ENCODE data around the gene DNASE1L3.

Gene DNASE1L3

DNA sequence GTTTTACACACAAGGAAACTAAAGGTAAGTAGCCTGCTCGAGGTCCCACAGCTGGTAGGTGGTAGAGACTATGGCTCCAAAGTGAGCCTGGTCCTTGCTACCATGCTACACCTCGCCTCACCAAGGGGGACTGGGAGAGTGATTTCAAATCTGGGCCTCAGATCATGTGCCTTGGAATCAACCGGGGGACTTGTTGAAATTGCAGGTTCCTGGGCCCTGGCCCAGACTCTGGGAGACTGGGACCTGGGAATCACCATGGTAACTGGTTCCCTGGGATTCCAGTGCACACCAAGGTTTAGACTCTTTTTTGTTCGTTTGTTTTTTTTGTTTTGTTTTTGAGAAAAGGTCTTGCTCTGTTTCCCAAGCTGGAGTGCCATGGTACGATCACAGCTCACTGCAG is 21.1 kb downstream of the DNASE1L3 start:
- H3K27ac ChIP-seq (ENCODE audit: low read depth in 2 of 2, low read length in 2 of 2) = no peak overlapping the region
- no peaks in the 10 kb centered on the region for H3K36me3 ChIP-seq (ENCODE audit: control insufficient read depth in 2 of 2, insufficient read depth in 2 of 2, low read length in 2 of 2)
- no peaks in the 10 kb centered on the region for H3K9me3 ChIP-seq (ENCODE audit: control insufficient read depth in 2 of 2, low read length in 2 of 2)
- H3K9ac ChIP-seq (ENCODE audit: low read depth in 1 of 2, low read length in 2 of 2) = no peak overlapping the region
- peaks cover 0 to 2% of the 10 kb centered on the region in 2 donors for H3K4me1 ChIP-seq (ENCODE audit: control insufficient read depth in 2 of 2, insufficient read depth in 2 of 2, low read length in 2 of 2)
- H3K4me3 ChIP-seq (ENCODE audit: low read length in 2 of 2) = no peak overlapping the region
- H3K27me3 ChIP-seq (ENCODE audit: control insufficient read depth in 2 of 2, insufficient read depth in 2 of 2, low read length in 2 of 2) = no peaks in the 10 kb centered on the region

DNA sequence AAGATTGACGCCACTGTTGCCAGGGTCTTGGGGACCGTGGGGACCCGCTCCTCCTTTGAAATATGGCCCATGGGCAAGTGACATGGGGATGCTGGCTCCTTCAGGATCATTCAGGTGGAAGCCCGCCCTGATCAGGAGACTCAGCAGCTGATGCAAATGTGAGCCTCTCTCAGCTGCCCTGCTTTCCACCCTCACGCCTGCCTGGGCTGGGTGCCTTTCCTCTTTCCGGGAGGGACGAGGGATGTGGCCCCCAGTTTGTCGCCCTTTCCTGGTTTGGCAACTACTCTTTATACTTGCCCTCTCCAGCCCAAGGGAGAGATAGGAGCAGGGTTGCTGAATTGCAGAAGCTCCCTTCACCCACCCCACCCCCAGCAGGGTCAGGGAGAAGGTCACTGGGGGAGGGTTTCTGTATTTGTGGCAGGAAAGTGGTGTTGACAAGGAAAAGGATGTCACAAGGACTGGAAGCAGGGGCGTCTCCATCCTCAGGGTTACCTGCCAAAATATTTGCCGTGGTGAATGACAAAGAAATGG is 21.8 kb downstream of the DNASE1L3 start:
- Histone ChIP-seq H3K9me3 (ENCODE audit: control insufficient read depth in 2 of 2, low read length in 2 of 2) (no peaks in the 10 kb centered on the region), H3K4me1 (ENCODE audit: control insufficient read depth in 2 of 2, insufficient read depth in 2 of 2, low read length in 2 of 2) (peaks cover 0 to 2% of the 10 kb centered on the region in 2 donors), H3K36me3 (ENCODE audit: control insufficient read depth in 2 of 2, insufficient read depth in 2 of 2, low read length in 2 of 2) (no peaks in the 10 kb centered on the region), H3K27me3 (ENCODE audit: control insufficient read depth in 2 of 2, insufficient read depth in 2 of 2, low read length in 2 of 2) (no peaks in the 10 kb centered on the region), H3K9ac (ENCODE audit: low read depth in 1 of 2, low read length in 2 of 2) (no peak overlapping the region), H3K4me3 (ENCODE audit: low read length in 2 of 2) (no peak overlapping the region), H3K27ac (ENCODE audit: low read depth in 2 of 2, low read length in 2 of 2) (no peak overlapping the region)

DNA sequence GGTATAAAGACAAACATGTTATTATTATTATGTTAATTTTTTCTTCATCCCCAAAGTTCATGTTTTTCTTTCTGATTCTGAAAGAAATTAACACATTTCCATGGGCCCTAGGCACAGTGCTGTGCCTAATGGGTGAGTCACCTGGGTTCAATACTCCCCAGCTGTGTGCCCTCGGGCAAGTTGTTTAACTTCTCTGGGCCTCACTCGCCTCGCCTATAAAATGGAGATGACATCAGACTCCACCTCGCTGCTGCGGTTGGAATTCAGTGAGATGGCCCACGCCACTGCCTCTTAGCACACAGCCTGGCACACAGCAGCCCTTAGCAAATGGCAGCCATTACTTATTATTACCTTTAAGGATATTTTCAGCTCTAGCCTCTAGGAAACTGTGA is 22.6 kb downstream of the DNASE1L3 start:
- Histone ChIP-seq H3K9me3 (ENCODE audit: control insufficient read depth in 2 of 2, low read length in 2 of 2) (no peaks in the 10 kb centered on the region), H3K27me3 (ENCODE audit: control insufficient read depth in 2 of 2, insufficient read depth in 2 of 2, low read length in 2 of 2) (no peaks in the 10 kb centered on the region), H3K36me3 (ENCODE audit: control insufficient read depth in 2 of 2, insufficient read depth in 2 of 2, low read length in 2 of 2) (no peaks in the 10 kb centered on the region), H3K4me1 (ENCODE audit: control insufficient read depth in 2 of 2, insufficient read depth in 2 of 2, low read length in 2 of 2) (peaks cover 0 to 2% of the 10 kb centered on the region in 2 donors), H3K27ac (ENCODE audit: low read depth in 2 of 2, low read length in 2 of 2) (no peak overlapping the region), H3K9ac (ENCODE audit: low read depth in 1 of 2, low read length in 2 of 2) (no peak overlapping the region), H3K4me3 (ENCODE audit: low read length in 2 of 2) (no peak overlapping the region)

DNA sequence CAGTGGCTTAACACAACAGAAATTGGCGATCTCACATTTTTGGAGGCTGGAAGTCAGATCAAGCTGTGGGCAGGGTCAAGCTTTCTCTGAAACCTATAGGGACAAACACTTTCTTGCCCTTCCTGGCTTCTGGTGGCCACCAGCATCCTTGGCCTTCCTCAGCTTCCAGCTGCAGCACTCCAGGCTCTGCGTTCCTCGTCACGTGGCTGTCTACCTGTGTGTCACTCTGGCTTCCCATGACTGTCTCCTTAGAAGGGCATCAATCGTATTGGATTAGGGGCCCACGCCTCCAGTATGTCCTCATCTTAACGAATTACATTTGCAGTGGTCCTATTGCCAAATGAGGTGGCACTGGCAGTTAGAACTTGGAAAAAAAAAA is 25.8 kb downstream of the DNASE1L3 start:
- Histone ChIP-seq H3K4me3 (ENCODE audit: low read length in 2 of 2) (no peak overlapping the region), H3K27ac (ENCODE audit: low read depth in 2 of 2, low read length in 2 of 2) (no peak overlapping the region), H3K27me3 (ENCODE audit: control insufficient read depth in 2 of 2, insufficient read depth in 2 of 2, low read length in 2 of 2) (no peaks in the 10 kb centered on the region), H3K4me1 (ENCODE audit: control insufficient read depth in 2 of 2, insufficient read depth in 2 of 2, low read length in 2 of 2) (peaks cover 2 to 6% of the 10 kb centered on the region in 2 donors), H3K9ac (ENCODE audit: low read depth in 1 of 2, low read length in 2 of 2) (no peak overlapping the region), H3K9me3 (ENCODE audit: control insufficient read depth in 2 of 2, low read length in 2 of 2) (no peaks in the 10 kb centered on the region), H3K36me3 (ENCODE audit: control insufficient read depth in 2 of 2, insufficient read depth in 2 of 2, low read length in 2 of 2) (no peaks in the 10 kb centered on the region)

DNA sequence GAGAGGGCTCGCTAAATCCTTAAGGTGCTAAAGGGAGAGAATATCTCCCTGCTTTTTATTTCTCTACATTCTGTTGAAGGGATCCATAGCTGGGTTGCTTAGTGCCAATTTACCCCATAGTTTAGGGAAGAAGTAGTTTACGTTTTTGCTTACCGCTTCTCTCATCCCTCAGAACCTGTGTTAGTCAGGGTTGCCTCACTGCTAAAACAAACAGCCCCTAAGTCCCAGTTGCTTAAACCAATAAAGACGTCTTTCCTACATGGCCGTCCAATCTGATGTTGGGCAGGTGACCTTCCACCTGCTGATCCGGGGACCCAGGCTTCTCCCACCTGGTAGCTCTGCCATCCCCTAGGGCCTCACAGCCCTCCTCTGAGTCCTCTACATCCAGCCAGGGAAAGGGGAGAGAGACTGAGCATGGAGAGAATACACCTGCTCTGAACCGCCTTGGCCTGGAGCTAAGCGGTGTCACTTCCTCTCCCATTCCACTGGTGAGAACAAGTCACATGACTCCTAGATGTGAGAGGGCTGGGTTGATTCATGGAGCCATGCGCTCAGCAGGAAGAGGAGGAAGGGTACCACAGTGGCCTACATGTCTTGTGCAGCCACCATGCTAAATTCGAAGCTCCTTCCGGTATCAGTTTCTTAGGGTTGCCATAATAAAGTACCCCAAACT is 26.3 kb downstream of the DNASE1L3 start:
- no peaks in the 10 kb centered on the region for H3K9me3 ChIP-seq (ENCODE audit: control insufficient read depth in 2 of 2, low read length in 2 of 2)
- no peak overlapping the region for H3K9ac ChIP-seq (ENCODE audit: low read depth in 1 of 2, low read length in 2 of 2)
- no peak overlapping the region for H3K4me3 ChIP-seq (ENCODE audit: low read length in 2 of 2)
- H3K36me3 ChIP-seq (ENCODE audit: control insufficient read depth in 2 of 2, insufficient read depth in 2 of 2, low read length in 2 of 2) = no peaks in the 10 kb centered on the region
- no peaks in the 10 kb centered on the region for H3K27me3 ChIP-seq (ENCODE audit: control insufficient read depth in 2 of 2, insufficient read depth in 2 of 2, low read length in 2 of 2)
- no peak overlapping the region for H3K27ac ChIP-seq (ENCODE audit: low read depth in 2 of 2, low read length in 2 of 2)
- H3K4me1 ChIP-seq (ENCODE audit: control insufficient read depth in 2 of 2, insufficient read depth in 2 of 2, low read length in 2 of 2) = peaks cover 2 to 6% of the 10 kb centered on the region in 2 donors

DNA sequence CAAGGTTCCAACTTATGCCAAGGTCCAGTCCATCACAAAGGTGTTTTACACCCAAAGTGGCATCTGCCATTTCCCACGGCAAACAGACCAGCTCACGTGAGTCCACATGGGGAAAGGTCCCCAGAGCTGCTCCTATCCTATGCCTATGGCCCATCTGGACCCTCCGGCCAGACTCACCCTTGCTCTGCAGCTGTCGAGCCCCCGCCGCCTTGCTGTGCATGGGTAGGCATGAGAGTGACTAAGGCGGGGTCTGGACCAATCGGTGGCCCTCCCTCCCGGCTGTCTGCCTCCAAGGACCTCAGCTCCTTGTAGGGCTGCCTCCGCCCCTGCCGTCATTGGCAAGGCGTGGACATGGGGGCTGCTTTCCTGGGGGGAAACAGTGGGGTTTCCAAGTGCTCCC is 26.9 kb downstream of the DNASE1L3 start:
- Histone ChIP-seq H3K4me3 (ENCODE audit: low read length in 2 of 2) (no peak overlapping the region), H3K4me1 (ENCODE audit: control insufficient read depth in 2 of 2, insufficient read depth in 2 of 2, low read length in 2 of 2) (peaks cover 2 to 6% of the 10 kb centered on the region in 2 donors), H3K27ac (ENCODE audit: low read depth in 2 of 2, low read length in 2 of 2) (no peak overlapping the region), H3K36me3 (ENCODE audit: control insufficient read depth in 2 of 2, insufficient read depth in 2 of 2, low read length in 2 of 2) (no peaks in the 10 kb centered on the region), H3K9ac (ENCODE audit: low read depth in 1 of 2, low read length in 2 of 2) (no peak overlapping the region), H3K9me3 (ENCODE audit: control insufficient read depth in 2 of 2, low read length in 2 of 2) (no peaks in the 10 kb centered on the region), H3K27me3 (ENCODE audit: control insufficient read depth in 2 of 2, insufficient read depth in 2 of 2, low read length in 2 of 2) (no peaks in the 10 kb centered on the region)

DNA sequence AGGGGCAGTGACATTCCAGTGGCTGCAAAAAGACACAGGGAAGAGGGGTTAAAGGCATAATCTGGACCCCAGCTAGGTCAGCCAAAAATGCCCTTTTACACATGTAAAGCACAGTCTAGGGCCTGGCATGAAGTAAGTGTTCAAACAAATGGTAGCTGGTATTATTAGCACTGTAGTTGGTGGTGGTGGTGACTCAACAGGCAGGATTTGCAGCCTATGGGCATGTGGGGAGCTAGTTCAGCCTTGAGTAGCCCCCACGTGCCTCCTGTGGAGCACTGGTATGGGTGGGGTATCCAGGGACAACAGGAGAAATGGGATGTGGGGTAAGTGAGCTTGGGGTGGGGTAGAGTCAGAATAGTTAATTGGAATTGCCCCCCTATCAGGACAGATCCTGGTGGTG is 27.6 kb downstream of the DNASE1L3 start:
- Histone ChIP-seq H3K9me3 (ENCODE audit: control insufficient read depth in 2 of 2, low read length in 2 of 2) (no peaks in the 10 kb centered on the region), H3K9ac (ENCODE audit: low read depth in 1 of 2, low read length in 2 of 2) (no peak overlapping the region), H3K4me1 (ENCODE audit: control insufficient read depth in 2 of 2, insufficient read depth in 2 of 2, low read length in 2 of 2) (peaks cover 9 to 13% of the 10 kb centered on the region in 2 donors), H3K36me3 (ENCODE audit: control insufficient read depth in 2 of 2, insufficient read depth in 2 of 2, low read length in 2 of 2) (no peaks in the 10 kb centered on the region), H3K4me3 (ENCODE audit: low read length in 2 of 2) (no peak overlapping the region), H3K27me3 (ENCODE audit: control insufficient read depth in 2 of 2, insufficient read depth in 2 of 2, low read length in 2 of 2) (no peaks in the 10 kb centered on the region), H3K27ac (ENCODE audit: low read depth in 2 of 2, low read length in 2 of 2) (no peak overlapping the region)

DNA sequence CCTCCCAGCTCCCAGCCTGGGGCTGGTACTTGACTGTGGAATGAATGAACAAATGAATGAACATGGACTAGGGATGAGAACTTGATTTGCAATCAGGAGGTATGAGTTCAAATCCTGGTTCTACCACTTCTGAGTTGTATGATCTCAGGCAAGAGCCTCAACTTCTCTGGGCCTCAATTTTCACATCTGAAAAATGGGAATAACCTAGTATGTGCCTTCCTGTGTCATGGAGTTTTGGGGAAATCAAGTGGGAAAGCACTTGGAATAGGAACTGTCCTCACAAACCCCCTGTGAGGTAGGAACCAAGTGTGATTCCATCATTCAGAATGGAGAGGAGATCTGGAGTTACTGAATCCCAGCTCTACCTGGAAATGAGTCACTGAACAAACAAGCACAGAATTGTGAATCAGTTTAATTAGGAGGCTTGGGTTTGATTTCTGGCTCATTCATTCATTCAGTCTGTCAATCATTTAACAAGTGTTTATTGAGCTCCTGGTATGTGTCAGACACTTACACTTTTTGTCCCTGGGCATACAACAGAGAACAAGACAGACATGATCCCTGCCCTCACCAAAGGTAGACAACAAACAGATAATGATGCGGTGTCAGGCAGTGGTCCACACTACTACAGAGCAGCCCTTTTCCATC is 29.7 kb downstream of the DNASE1L3 start:
- Histone ChIP-seq H3K9ac (ENCODE audit: low read depth in 1 of 2, low read length in 2 of 2) (no peak overlapping the region), H3K27me3 (ENCODE audit: control insufficient read depth in 2 of 2, insufficient read depth in 2 of 2, low read length in 2 of 2) (no peaks in the 10 kb centered on the region), H3K4me1 (ENCODE audit: control insufficient read depth in 2 of 2, insufficient read depth in 2 of 2, low read length in 2 of 2) (peaks cover 20 to 30% of the 10 kb centered on the region in 2 donors), H3K27ac (ENCODE audit: low read depth in 2 of 2, low read length in 2 of 2) (no peak overlapping the region), H3K9me3 (ENCODE audit: control insufficient read depth in 2 of 2, low read length in 2 of 2) (no peaks in the 10 kb centered on the region), H3K36me3 (ENCODE audit: control insufficient read depth in 2 of 2, insufficient read depth in 2 of 2, low read length in 2 of 2) (no peaks in the 10 kb centered on the region), H3K4me3 (ENCODE audit: low read length in 2 of 2) (no peak overlapping the region)

DNA sequence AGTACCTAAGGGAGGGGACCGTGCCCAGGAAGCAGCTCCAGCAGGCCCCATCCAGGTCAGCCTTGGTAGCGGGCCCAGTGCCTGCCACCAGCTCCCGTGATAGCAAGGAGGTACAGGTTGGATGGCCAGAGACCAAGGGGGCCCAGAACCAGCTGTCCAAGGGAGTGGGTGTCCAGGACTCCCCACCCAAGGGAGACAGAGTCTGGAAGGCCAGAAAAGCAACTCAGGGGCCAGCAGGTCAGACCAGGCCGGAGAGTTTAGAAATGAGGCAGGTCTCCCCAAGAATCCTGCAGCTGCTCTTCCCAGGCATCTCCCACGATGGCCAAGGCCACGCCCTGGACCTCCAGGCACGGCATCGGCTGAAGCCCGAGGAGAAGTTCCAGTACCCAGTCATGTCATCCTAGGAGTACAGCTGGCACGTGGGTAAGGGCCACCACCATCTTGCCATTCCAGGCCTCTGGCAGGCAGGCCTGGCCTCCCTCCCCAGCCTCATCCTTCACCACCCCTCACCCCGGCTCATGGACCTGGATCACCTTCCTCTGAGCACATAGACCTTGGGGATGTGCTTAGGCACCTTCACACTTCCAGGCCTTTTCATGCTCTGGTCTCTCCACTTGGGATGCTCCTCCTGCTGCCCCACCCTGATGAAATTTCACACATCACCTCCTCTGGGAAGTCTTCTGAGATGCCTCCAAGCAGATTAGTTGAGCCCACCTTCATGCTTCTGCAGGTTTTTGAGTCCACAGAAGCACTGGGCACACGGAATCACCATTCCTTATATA is 30.5 kb downstream of the DNASE1L3 start:
- Histone ChIP-seq H3K27ac (ENCODE audit: low read depth in 2 of 2, low read length in 2 of 2) (no peak overlapping the region), H3K36me3 (ENCODE audit: control insufficient read depth in 2 of 2, insufficient read depth in 2 of 2, low read length in 2 of 2) (no peaks in the 10 kb centered on the region), H3K27me3 (ENCODE audit: control insufficient read depth in 2 of 2, insufficient read depth in 2 of 2, low read length in 2 of 2) (no peaks in the 10 kb centered on the region), H3K9me3 (ENCODE audit: control insufficient read depth in 2 of 2, low read length in 2 of 2) (no peaks in the 10 kb centered on the region), H3K4me1 (ENCODE audit: control insufficient read depth in 2 of 2, insufficient read depth in 2 of 2, low read length in 2 of 2) (peaks cover 27 to 37% of the 10 kb centered on the region in 2 donors), H3K4me3 (ENCODE audit: low read length in 2 of 2) (no peak overlapping the region), H3K9ac (ENCODE audit: low read depth in 1 of 2, low read length in 2 of 2) (no peak overlapping the region)

Data from mucosa of rectum (tissue), 2 donors.